GM19467 (cell line): ENCODE measurements around the gene ANKMY1.

Experiments used
- ATAC-seq: cut with Tn5 transposase; IDR thresholded peaks from one replicate; pipeline ENCODE4 v1.9.1; 2021; ENCODE audit warnings: mild to moderate bottlenecking, moderate library complexity; ENCODE audit not compliant: unreplicated experiment

The ANKMY1 gene

GRCh38 chr2:240462707-240463273, 95.0 kb downstream of the ANKMY1 start:
- no peak for ATAC-seq

GRCh38 chr2:240462073-240462706, 95.6 kb downstream of the ANKMY1 start:
- ATAC-seq = no peak

GRCh38 chr2:240461471-240462072, 96.2 kb downstream of the ANKMY1 start:
- no peak for ATAC-seq

GRCh38 chr2:240460781-240461431, 96.9 kb downstream of the ANKMY1 start:
- ATAC-seq = no peak

- no peak for ATAC-seq
Observed at GRCh38 chr2:240460253-240460711, 97.5 kb downstream of the ANKMY1 start.

- ATAC-seq = no peak
Observed at GRCh38 chr2:240459401-240460252, 98.2 kb downstream of the ANKMY1 start.

- ATAC-seq = no peak
Observed at GRCh38 chr2:240458900-240459391, 98.8 kb downstream of the ANKMY1 start.

GRCh38 chr2:240458044-240458899, 99.5 kb downstream of the ANKMY1 start:
- ATAC-seq = no peak

- no peak for ATAC-seq
Observed at GRCh38 chr2:240457223-240458043, 100.4 kb downstream of the ANKMY1 start.

- no peak for ATAC-seq
Observed at GRCh38 chr2:240456447-240457222, 101.2 kb downstream of the ANKMY1 start.

GRCh38 chr2:240455647-240456446, 101.9 kb downstream of the ANKMY1 start:
- no peak for ATAC-seq

GRCh38 chr2:240455272-240455646, 102.5 kb downstream of the ANKMY1 start:
- no peak for ATAC-seq

- no peak for ATAC-seq
Observed at GRCh38 chr2:240454106-240454901, 103.5 kb downstream of the ANKMY1 start.

GRCh38 chr2:240453461-240454105, 104.2 kb downstream of the ANKMY1 start:
- ATAC-seq = no peak

GRCh38 chr2:240452462-240453256, 105.1 kb downstream of the ANKMY1 start:
- ATAC-seq = no peak
